ENCODE measurements around the gene CHKB. TPM values are rescaled to one million over a fixed set of nuclear protein-coding genes. Genes with fewer than 3 reads are reported as not detected.

CHKB gene
- total RNA-seq, 1 donor from 2014 or later, result 147 TPM

- no peak for DNase-seq
- peaks cover 11% of the 10 kb centered on the region for H3K27me3 Mint-ChIP-seq (ENCODE audit: unreplicated experiment)
- peaks cover 19% of the 10 kb centered on the region for H3K9me3 Mint-ChIP-seq (ENCODE audit: unreplicated experiment)
- no peak for TF ChIP-seq CTCF (IDR thresholded peaks at IDR 0.05; ENCODE audit: partially characterized antibody, unreplicated experiment)
- no peak overlapping the region for H3K27ac Mint-ChIP-seq (ENCODE audit: unreplicated experiment)
- peaks cover 3% of the 10 kb centered on the region for H3K4me1 Mint-ChIP-seq (ENCODE audit: low read depth, unreplicated experiment)
- H3K36me3 Mint-ChIP-seq (ENCODE audit: unreplicated experiment), result peaks cover 6% of the 10 kb centered on the region
- no peak overlapping the region for H3K4me3 Mint-ChIP-seq (ENCODE audit: unreplicated experiment)
Measured at GRCh38 chr22:50607659-50608020, 25.0 kb upstream of the CHKB start.

DNA sequence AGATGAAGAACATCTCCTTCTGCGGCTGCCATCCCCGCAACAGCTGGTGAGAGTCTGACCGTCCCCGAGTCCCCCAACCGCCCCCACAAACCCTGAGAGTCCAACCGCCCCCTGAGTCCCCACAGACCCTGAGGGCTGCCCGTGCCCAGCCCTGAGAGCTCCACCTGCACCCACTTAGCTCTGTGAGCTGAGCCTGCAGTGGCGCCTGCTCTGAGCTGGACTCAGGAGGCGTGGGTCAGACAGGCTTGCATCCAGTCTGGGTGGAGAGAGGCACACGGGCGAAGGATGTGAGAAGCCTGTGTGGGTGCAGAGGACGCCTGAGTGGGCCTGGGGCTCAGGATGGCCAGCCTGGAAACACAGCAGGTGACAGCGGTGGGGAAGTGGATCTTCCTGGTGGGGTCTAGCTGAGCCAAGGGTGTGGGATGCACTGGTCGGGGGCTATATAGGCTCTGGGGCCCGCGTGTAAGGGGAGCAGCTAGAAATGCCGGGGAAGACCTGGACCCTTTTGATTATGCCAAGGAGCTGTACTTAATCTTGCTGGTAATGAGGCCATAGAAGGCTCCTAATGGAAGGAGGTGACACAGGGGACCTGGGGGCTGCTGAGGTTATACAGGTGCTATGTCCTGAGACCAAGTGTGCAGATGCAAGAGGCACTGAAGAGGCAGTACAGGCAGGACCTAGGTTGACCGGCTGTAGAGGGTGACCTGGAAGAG, 24.5 kb upstream of the CHKB start:
- no peak for DNase-seq
- H3K4me3 Mint-ChIP-seq (ENCODE audit: unreplicated experiment), result no peak overlapping the region
- peaks cover 8% of the 10 kb centered on the region for H3K4me1 Mint-ChIP-seq (ENCODE audit: low read depth, unreplicated experiment)
- peaks cover 14% of the 10 kb centered on the region for H3K27me3 Mint-ChIP-seq (ENCODE audit: unreplicated experiment)
- H3K27ac Mint-ChIP-seq (ENCODE audit: unreplicated experiment), result no peak overlapping the region
- peaks cover 6% of the 10 kb centered on the region for H3K36me3 Mint-ChIP-seq (ENCODE audit: unreplicated experiment)
- H3K9me3 Mint-ChIP-seq (ENCODE audit: unreplicated experiment), result peaks cover 18% of the 10 kb centered on the region
- TF ChIP-seq CTCF (IDR thresholded peaks at IDR 0.05; ENCODE audit: partially characterized antibody, unreplicated experiment), result no peak

- H3K4me3 Mint-ChIP-seq (ENCODE audit: unreplicated experiment), result no peak overlapping the region
- no peak overlapping the region for H3K27ac Mint-ChIP-seq (ENCODE audit: unreplicated experiment)
- no peak for TF ChIP-seq CTCF (IDR thresholded peaks at IDR 0.05; ENCODE audit: partially characterized antibody, unreplicated experiment)
- H3K36me3 Mint-ChIP-seq (ENCODE audit: unreplicated experiment), result peaks cover 5% of the 10 kb centered on the region
- peaks cover 20% of the 10 kb centered on the region for H3K27me3 Mint-ChIP-seq (ENCODE audit: unreplicated experiment)
- no peak for DNase-seq
- peaks cover 19% of the 10 kb centered on the region for H3K9me3 Mint-ChIP-seq (ENCODE audit: unreplicated experiment)
- peaks cover 14% of the 10 kb centered on the region for H3K4me1 Mint-ChIP-seq (ENCODE audit: low read depth, unreplicated experiment)
Measured at GRCh38 chr22:50606165-50606945, 23.7 kb upstream of the CHKB start.

DNA sequence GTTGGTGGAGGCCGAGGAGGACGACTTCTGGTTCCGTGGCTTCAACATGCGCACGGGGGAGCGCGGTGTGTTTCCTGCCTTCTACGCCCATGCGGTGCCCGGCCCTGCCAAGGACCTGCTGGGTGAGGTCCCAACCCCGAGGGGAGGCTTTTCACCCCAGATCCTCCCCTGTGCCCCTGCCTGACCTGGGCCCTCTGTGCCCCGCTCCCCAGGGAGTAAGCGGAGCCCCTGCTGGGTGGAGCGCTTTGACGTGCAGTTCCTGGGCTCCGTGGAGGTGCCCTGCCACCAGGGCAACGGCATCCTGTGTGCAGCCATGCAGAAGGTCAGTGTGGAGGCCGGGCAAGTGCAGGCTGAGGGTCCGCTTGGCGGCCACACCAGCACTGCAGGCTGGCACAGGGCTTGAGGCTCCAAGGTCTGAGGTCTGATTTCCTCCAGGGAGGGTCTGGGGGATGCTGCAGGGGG, 23.0 kb upstream of the CHKB start:
- Mint-ChIP-seq H3K27ac (ENCODE audit: unreplicated experiment) (no peak overlapping the region), H3K27me3 (ENCODE audit: unreplicated experiment) (peaks cover 20% of the 10 kb centered on the region), H3K4me1 (ENCODE audit: low read depth, unreplicated experiment) (peaks cover 14% of the 10 kb centered on the region), H3K9me3 (ENCODE audit: unreplicated experiment) (peaks cover 19% of the 10 kb centered on the region), H3K36me3 (ENCODE audit: unreplicated experiment) (peaks cover 5% of the 10 kb centered on the region), H3K4me3 (ENCODE audit: unreplicated experiment) (no peak overlapping the region)
- DNase-seq, result no peak
- no peak for TF ChIP-seq CTCF (IDR thresholded peaks at IDR 0.05; ENCODE audit: partially characterized antibody, unreplicated experiment)

All from glutamatergic neuron (in vitro differentiated cells).